CD4-positive, alpha-beta T cell (primary cell): ENCODE results near the gene ENOX2. TPM values are rescaled to one million over a fixed set of nuclear protein-coding genes. Genes with fewer than 3 reads are reported as not detected.

Experiments
- ATAC-seq: fragments of 200-7000 bp; cut with Tn5 transposase; one replicate; pipeline ENCODE4 v1.10.0; 2022; ENCODE audit warnings: mild to moderate bottlenecking; ENCODE audit not compliant: poor library complexity
- CTCF ChIA-PET: fragments of 350-600 bp; sonication (Branson Sonifier 250); formaldehyde crosslinking; loops from one replicate; lab custom pipeline; 2021; ENCODE audit warnings: antibody characterized with exemption, inconsistent platforms; lab: Charles Lee
- POLR2A ChIA-PET: fragments of 350-600 bp; sonication (Branson Sonifier 250); formaldehyde crosslinking; loops from one replicate; lab custom pipeline; 2021; ENCODE audit warnings: antibody characterized with exemption, inconsistent platforms; lab: Charles Lee
- DNase-seq, 14 experiments: peaks; one replicate each; pipeline ENCODE4 v3.0.0-alpha.2; 2013 to 2020; ENCODE audit warnings: mixed read lengths in 2 of 14
- H3K27ac ChIP-seq, 2 donors: one replicate each; pipeline versions ENCODE4 v1.5.1 to v1.7.0; 2013; ENCODE audit warnings: low read length in 2 of 2, low read depth in 1 of 2, mild to moderate bottlenecking in 1 of 2
- H3K27me3 ChIP-seq, 2 experiments: 1 replicate in 1 of 2; 2 replicates in 1 of 2; pipeline versions ENCODE4 v1.6.1 to v1.7.0; 2013; ENCODE audit warnings: low read length in 2 of 2, control low read depth in 1 of 2, mild to moderate bottlenecking in 1 of 2, moderate library complexity in 1 of 2; ENCODE audit not compliant: insufficient read depth in 2 of 2, control insufficient read depth in 1 of 2
- H3K36me3 ChIP-seq: one replicate; pipeline ENCODE4 v1.6.1; 2013; ENCODE audit warnings: low read length, control low read depth; ENCODE audit not compliant: insufficient read depth
- H3K4me1 ChIP-seq: one replicate; pipeline ENCODE4 v1.6.1; 2013; ENCODE audit warnings: low read length, control low read depth; ENCODE audit not compliant: insufficient read depth
- H3K4me3 ChIP-seq: one replicate; pipeline ENCODE4 v1.5.1; 2013; ENCODE audit warnings: mild to moderate bottlenecking, low read length, moderate library complexity
- H3K9me3 ChIP-seq, 2 experiments: 1 replicate in 1 of 2; 2 replicates in 1 of 2; pipeline versions ENCODE4 v1.6.1 to v1.7.0; 2013; ENCODE audit warnings: low read length in 2 of 2, mild to moderate bottlenecking in 2 of 2, control low read depth in 1 of 2, moderate library complexity in 1 of 2; ENCODE audit not compliant: control insufficient read depth in 1 of 2, insufficient read depth in 1 of 2
- H3K27ac Mint-ChIP-seq: one replicate; pipeline ENCODE4 v1.8.0; 2020; ENCODE audit warnings: mixed read lengths
- H3K27me3 Mint-ChIP-seq: one replicate; pipeline ENCODE4 v1.8.0; 2021; ENCODE audit warnings: mixed read lengths
- H3K36me3 Mint-ChIP-seq: one replicate; pipeline ENCODE4 v1.8.0; 2021; ENCODE audit warnings: low read depth, mixed read lengths
- H3K4me1 Mint-ChIP-seq: one replicate; pipeline ENCODE4 v1.8.0; 2021; ENCODE audit warnings: low read depth, mixed read lengths
- H3K4me3 Mint-ChIP-seq: one replicate; pipeline ENCODE4 v1.8.0; 2020; ENCODE audit warnings: mild to moderate bottlenecking, mixed read lengths
- H3K9me3 Mint-ChIP-seq: one replicate; pipeline ENCODE4 v1.8.0; 2020; ENCODE audit warnings: mixed read lengths
- CTCF ChIP-seq: fragments of 200-600 bp; IDR thresholded peaks from one replicate; pipeline ENCODE4 v1.8.0; 2022; ENCODE audit warnings: antibody characterized with exemption, mild to moderate bottlenecking
- intact Hi-C, 2 experiments: fragments of 100-400 bp; cut with DNase I in 1 of 2; cut with micrococcal nuclease in 1 of 2; formaldehyde crosslinking; loops; one replicate each; pipeline versions ENCODE4 v1.15.1 to v1.9.0; 2023 to 2025; cut with DNase I, micrococcal nuclease
- total RNA-seq, 174 experiments: library from RNA in 2 of 174; stranded (reverse) in 2 of 174; gene quantifications; one replicate each; pipeline ENCODE4 v1.2.3 and lab custom pipeline; 2021 to 2026

ENOX2 gene
- total RNA-seq, 2 experiments from 2014 or later = 4.0 to 6.5 TPM

- no peaks in the 10 kb centered on the region for H3K27me3 ChIP-seq
- Mint-ChIP-seq H3K4me3 (no peak overlapping the region), H3K36me3 (peaks cover 57% of the 10 kb centered on the region), H3K27ac (no peak overlapping the region), H3K27me3 (no peaks in the 10 kb centered on the region), H3K4me1 (no peaks in the 10 kb centered on the region), H3K9me3 (no peaks in the 10 kb centered on the region)
- no peak for DNase-seq
- CTCF ChIA-PET = no interaction called here
- intact Hi-C loops = no loop called here
- H3K4me1 ChIP-seq = no peaks in the 10 kb centered on the region
- no peak overlapping the region for H3K27ac ChIP-seq
- TF ChIP-seq CTCF = no peak
- H3K9me3 ChIP-seq = no peaks in the 10 kb centered on the region
- no peak for ATAC-seq
- peaks cover 5% of the 10 kb centered on the region for H3K36me3 ChIP-seq
- no peak overlapping the region for H3K4me3 ChIP-seq
- POLR2A ChIA-PET = no interaction called here
Measured at GRCh38 chrX:130680164-130681035, 222.6 kb downstream of the ENOX2 start.

DNA sequence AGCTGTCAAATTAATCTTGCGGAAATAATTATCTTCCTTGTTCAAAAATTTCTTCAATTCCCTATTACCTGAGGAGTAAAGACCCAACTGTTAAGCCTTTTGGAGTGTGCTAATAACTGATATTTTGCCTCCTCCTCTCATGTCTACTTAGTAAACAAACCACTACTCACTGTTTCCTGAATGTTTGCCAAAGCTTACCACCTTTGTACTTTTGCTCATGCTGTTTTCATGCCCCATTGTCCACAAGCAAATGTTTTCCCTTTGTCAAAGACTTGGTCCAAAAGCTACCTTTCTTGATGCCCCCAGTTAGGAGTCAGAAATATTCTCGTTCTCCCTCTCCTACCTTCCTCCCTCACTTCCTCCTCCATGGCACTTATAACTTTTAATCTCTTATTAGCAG lies 226.1 kb downstream of the ENOX2 start:
- H3K27ac ChIP-seq = no peak overlapping the region
- POLR2A ChIA-PET = no interaction called here
- no peaks in the 10 kb centered on the region for H3K4me1 Mint-ChIP-seq
- no peaks in the 10 kb centered on the region for H3K27me3 Mint-ChIP-seq
- intact Hi-C loops = no loop called here
- peaks cover 78% of the 10 kb centered on the region for H3K36me3 Mint-ChIP-seq
- no peak for ATAC-seq
- H3K9me3 Mint-ChIP-seq = no peaks in the 10 kb centered on the region
- no peak for TF ChIP-seq CTCF
- no peaks in the 10 kb centered on the region for H3K9me3 ChIP-seq
- no peaks in the 10 kb centered on the region for H3K4me1 ChIP-seq
- peaks cover 7% of the 10 kb centered on the region for H3K36me3 ChIP-seq
- no peak overlapping the region for H3K27ac Mint-ChIP-seq
- CTCF ChIA-PET = no interaction called here
- DNase-seq = no peak
- no peak overlapping the region for H3K4me3 Mint-ChIP-seq
- no peaks in the 10 kb centered on the region for H3K27me3 ChIP-seq
- no peak overlapping the region for H3K4me3 ChIP-seq

- ChIA-PET CTCF (no interaction called here), POLR2A (no interaction called here)
- no peaks in the 10 kb centered on the region for H3K27me3 Mint-ChIP-seq
- H3K4me1 ChIP-seq = no peaks in the 10 kb centered on the region
- H3K4me1 Mint-ChIP-seq = no peaks in the 10 kb centered on the region
- H3K36me3 Mint-ChIP-seq = peaks cover 89% of the 10 kb centered on the region
- DNase-seq (no peak), ATAC-seq (no peak)
- no peaks in the 10 kb centered on the region for H3K9me3 Mint-ChIP-seq
- H3K27ac Mint-ChIP-seq = no peak overlapping the region
- H3K4me3 ChIP-seq = no peak overlapping the region
- TF ChIP-seq CTCF = no peak
- H3K9me3 ChIP-seq = no peaks in the 10 kb centered on the region
- no peak overlapping the region for H3K4me3 Mint-ChIP-seq
- intact Hi-C loops = no loop called here
- no peak overlapping the region for H3K27ac ChIP-seq
- H3K36me3 ChIP-seq = peaks cover 9% of the 10 kb centered on the region
- H3K27me3 ChIP-seq = no peaks in the 10 kb centered on the region
Measured at GRCh38 chrX:130672214-130672613, 230.8 kb downstream of the ENOX2 start.
